Nephron progenitor cell (in vitro differentiated cells): ENCODE results near the gene ENOX1.
"Not testable (repeated sequence)": the region's sequence is repeated elsewhere in the genome, so short reads cannot be mapped to it uniquely, and the experiment has no call there.

Source experiments
- DNase-seq: peaks from one replicate; pipeline ENCODE4 v3.0.0; 2021
- H3K27ac Mint-ChIP-seq: 2 replicates; pipeline ENCODE4 v1.8.0; 2021; ENCODE audit warnings: mild to moderate bottlenecking, moderate library complexity, mixed read lengths
- H3K27me3 Mint-ChIP-seq: 2 replicates; pipeline ENCODE4 v1.8.0; 2021; ENCODE audit warnings: mild to moderate bottlenecking, low read depth, mixed read lengths; ENCODE audit not compliant: poor library complexity
- H3K36me3 Mint-ChIP-seq: 2 replicates; pipeline ENCODE4 v1.8.0; 2021; ENCODE audit warnings: low read depth, mixed read lengths
- H3K4me1 Mint-ChIP-seq: 2 replicates; pipeline ENCODE4 v1.8.0; 2021; ENCODE audit warnings: mixed read lengths
- H3K4me3 Mint-ChIP-seq: 2 replicates; pipeline ENCODE4 v1.8.0; 2021; ENCODE audit warnings: mild to moderate bottlenecking, moderate library complexity, mixed read lengths
- H3K9me3 Mint-ChIP-seq: 2 replicates; pipeline ENCODE4 v1.8.0; 2021; ENCODE audit warnings: mild to moderate bottlenecking, moderate library complexity, mixed read lengths
- TF ChIP-seq, protein P1 (sequence below): fragments of 200-600 bp; sonication (generic); IDR thresholded peaks from 2 replicates; pipeline ENCODE4 v1.5.0; 2021; ENCODE audit warnings: antibody characterized with exemption

Gene ENOX1

GRCh38 chr13:43354153-43354945 is 432.4 kb downstream of the ENOX1 start:
- Mint-ChIP-seq H3K4me3 (no peak overlapping the region), H3K27ac (no peak overlapping the region)

GRCh38 chr13:43353631-43354030 is 433.1 kb downstream of the ENOX1 start:
- Mint-ChIP-seq H3K4me1 (peaks cover 5% of the 10 kb centered on the region), H3K27ac (no peak overlapping the region), H3K9me3 (no peaks in the 10 kb centered on the region), H3K4me3 (no peak overlapping the region), H3K36me3 (no peaks in the 10 kb centered on the region), H3K27me3 (peaks cover 8% of the 10 kb centered on the region)
- DNase-seq = no peak
- TF ChIP-seq, protein P1, sequence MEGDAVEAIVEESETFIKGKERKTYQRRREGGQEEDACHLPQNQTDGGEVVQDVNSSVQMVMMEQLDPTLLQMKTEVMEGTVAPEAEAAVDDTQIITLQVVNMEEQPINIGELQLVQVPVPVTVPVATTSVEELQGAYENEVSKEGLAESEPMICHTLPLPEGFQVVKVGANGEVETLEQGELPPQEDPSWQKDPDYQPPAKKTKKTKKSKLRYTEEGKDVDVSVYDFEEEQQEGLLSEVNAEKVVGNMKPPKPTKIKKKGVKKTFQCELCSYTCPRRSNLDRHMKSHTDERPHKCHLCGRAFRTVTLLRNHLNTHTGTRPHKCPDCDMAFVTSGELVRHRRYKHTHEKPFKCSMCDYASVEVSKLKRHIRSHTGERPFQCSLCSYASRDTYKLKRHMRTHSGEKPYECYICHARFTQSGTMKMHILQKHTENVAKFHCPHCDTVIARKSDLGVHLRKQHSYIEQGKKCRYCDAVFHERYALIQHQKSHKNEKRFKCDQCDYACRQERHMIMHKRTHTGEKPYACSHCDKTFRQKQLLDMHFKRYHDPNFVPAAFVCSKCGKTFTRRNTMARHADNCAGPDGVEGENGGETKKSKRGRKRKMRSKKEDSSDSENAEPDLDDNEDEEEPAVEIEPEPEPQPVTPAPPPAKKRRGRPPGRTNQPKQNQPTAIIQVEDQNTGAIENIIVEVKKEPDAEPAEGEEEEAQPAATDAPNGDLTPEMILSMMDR = no peak

More at GRCh38 chr13:43354153-43354945, 432.4 kb downstream of the ENOX1 start:
- Mint-ChIP-seq H3K27me3 (peaks cover 8% of the 10 kb centered on the region), H3K36me3 (no peaks in the 10 kb centered on the region), H3K4me1 (peaks cover 5% of the 10 kb centered on the region), H3K9me3 (no peaks in the 10 kb centered on the region)
- TF ChIP-seq, protein P1 = no peak
- no peak for DNase-seq

- not testable (repeated sequence) for H3K4me1 Mint-ChIP-seq, H3K4me3 Mint-ChIP-seq, DNase-seq, H3K9me3 Mint-ChIP-seq, H3K36me3 Mint-ChIP-seq, H3K27me3 Mint-ChIP-seq, H3K27ac Mint-ChIP-seq
Measured at GRCh38 chr13:43351612-43352011, 435.2 kb downstream of the ENOX1 start.

DNA sequence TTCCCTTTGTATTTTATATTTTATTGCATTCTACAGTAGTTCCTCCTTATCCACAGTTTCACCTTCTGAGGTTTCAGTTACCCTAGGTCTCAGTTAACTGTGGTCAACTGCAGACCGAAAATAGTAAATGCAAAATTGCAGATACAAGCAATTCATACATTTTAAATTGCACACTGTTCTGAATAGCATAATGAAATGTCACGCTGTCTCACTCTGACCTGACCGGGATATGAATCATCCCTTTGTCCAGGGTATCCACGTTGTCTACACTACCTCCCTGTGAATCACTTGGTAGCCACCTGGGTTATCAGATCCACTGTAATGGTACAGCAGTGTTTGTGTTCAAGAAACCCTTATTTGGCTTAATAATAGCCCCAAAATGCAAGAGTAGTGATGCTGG is 438.4 kb downstream of the ENOX1 start:
- peaks cover 4% of the 10 kb centered on the region for H3K27me3 Mint-ChIP-seq
- no peak overlapping the region for H3K27ac Mint-ChIP-seq
- TF ChIP-seq, protein P1 = no peak
- H3K9me3 Mint-ChIP-seq = no peaks in the 10 kb centered on the region
- DNase-seq = no peak
- H3K36me3 Mint-ChIP-seq = no peaks in the 10 kb centered on the region
- H3K4me3 Mint-ChIP-seq = no peak overlapping the region
- H3K4me1 Mint-ChIP-seq = peaks cover 15% of the 10 kb centered on the region

DNA sequence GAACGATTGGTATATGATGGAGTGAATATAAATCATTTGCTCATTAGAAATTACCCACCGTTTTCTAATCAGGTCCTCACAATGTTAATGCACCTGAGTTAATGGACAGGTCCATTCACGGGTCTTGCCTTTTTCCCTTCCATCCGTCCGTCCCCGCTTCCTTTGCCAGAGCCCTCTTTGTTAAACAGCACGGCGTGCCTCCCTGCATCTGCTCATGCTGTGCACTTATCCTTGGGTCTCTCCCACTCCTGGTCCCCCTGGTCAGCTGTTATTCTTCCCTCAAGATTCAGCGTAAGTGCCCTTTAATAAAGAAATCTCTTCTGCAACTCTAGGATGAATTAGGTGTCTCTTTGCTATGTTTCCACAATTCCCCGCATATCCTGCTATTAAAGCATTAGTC is 438.9 kb downstream of the ENOX1 start:
- no peak for DNase-seq
- peaks cover 4% of the 10 kb centered on the region for H3K27me3 Mint-ChIP-seq
- H3K36me3 Mint-ChIP-seq = no peaks in the 10 kb centered on the region
- no peak overlapping the region for H3K4me3 Mint-ChIP-seq
- no peak overlapping the region for H3K27ac Mint-ChIP-seq
- peaks cover 15% of the 10 kb centered on the region for H3K4me1 Mint-ChIP-seq
- no peaks in the 10 kb centered on the region for H3K9me3 Mint-ChIP-seq
- TF ChIP-seq, protein P1 = no peak

DNA sequence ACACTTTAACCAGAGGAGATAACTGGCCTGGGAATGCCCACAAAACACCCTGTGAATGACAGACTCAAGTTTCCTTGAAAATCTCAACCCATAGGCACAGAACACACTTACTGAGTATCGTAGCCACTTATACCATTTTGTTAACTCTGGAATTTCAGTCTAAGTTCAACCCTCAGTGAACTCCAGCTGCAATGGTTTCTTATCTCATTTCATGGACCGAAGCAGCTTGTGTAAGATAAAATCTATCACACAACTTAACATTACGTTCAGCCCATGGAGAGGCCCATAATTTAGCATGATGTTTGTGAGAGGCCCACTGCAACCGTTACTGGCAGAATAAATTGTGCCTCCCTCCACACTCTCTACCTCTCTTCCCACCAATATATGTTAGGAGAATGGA is 440.3 kb downstream of the ENOX1 start:
- Mint-ChIP-seq H3K27me3 (no peaks in the 10 kb centered on the region), H3K4me1 (peaks cover 15% of the 10 kb centered on the region), H3K36me3 (no peaks in the 10 kb centered on the region), H3K9me3 (no peaks in the 10 kb centered on the region), H3K27ac (no peak overlapping the region), H3K4me3 (no peak overlapping the region)
- no peak for DNase-seq
- TF ChIP-seq, protein P1 = no peak
